ENCODE data around the gene SLCO3A1. TPM values are rescaled to one million over a fixed set of nuclear protein-coding genes. Genes with fewer than 3 reads are reported as not detected.

Gene SLCO3A1
- total and polyA plus RNA-seq, 4 donors: 1.6 to 3.6 (median 2.4) TPM

GRCh38 chr15:91950054-91950453 is 96.5 kb downstream of the SLCO3A1 start:
- H3K9ac ChIP-seq (ENCODE audit: low read depth in 1 of 2, low read length in 2 of 2): no peak overlapping the region
- no peak for DNase-seq (ENCODE audit: low spot score)
- peaks cover 0 to 7% (median 0%) of the 10 kb centered on the region in 4 donors for H3K4me1 ChIP-seq (ENCODE audit: control insufficient read depth in 4 of 4, insufficient read depth in 4 of 4, low read length in 3 of 4)
- H3K36me3 ChIP-seq (ENCODE audit: control insufficient read depth in 4 of 4, insufficient read depth in 3 of 4, low read depth in 1 of 4, low read length in 3 of 4): no peaks in the 10 kb centered on the region
- no peaks in the 10 kb centered on the region for H3K27me3 ChIP-seq (ENCODE audit: control insufficient read depth in 4 of 4, insufficient read depth in 4 of 4, low read length in 3 of 4)
- whole genome bisulfite sequencing: 92% methylated on average over 4 of the region's 4 CpGs
- no peak for TF ChIP-seq JUND (IDR thresholded peaks at IDR 0.05)
- no peak for TF ChIP-seq YY1 (IDR thresholded peaks at IDR 0.05)
- no peak for TF ChIP-seq ZBTB33 (IDR thresholded peaks at IDR 0.05)
- no peak for TF ChIP-seq RAD21 (IDR thresholded peaks at IDR 0.05)
- no peak for TF ChIP-seq FOXA2 (IDR thresholded peaks at IDR 0.05)
- no peak for TF ChIP-seq MAX (IDR thresholded peaks at IDR 0.05)
- TF ChIP-seq TAF1 (conservative IDR thresholded peaks at IDR 0.05): no peak
- H3K9me3 ChIP-seq (ENCODE audit: control insufficient read depth in 4 of 4, low read length in 3 of 4): no peaks in the 10 kb centered on the region
- no peak overlapping the region for H3K27ac ChIP-seq (ENCODE audit: low read depth in 1 of 2, low read length in 2 of 2)
- H3K4me3 ChIP-seq (ENCODE audit: low read depth in 1 of 3, low read length in 3 of 3): no peak overlapping the region

GRCh38 chr15:91950631-91951329 is 97.3 kb downstream of the SLCO3A1 start:
- Histone ChIP-seq H3K9ac (ENCODE audit: low read depth in 1 of 2, low read length in 2 of 2) (no peak overlapping the region), H3K36me3 (ENCODE audit: control insufficient read depth in 4 of 4, insufficient read depth in 3 of 4, low read depth in 1 of 4, low read length in 3 of 4) (no peaks in the 10 kb centered on the region), H3K27me3 (ENCODE audit: control insufficient read depth in 4 of 4, insufficient read depth in 4 of 4, low read length in 3 of 4) (no peaks in the 10 kb centered on the region), H3K4me1 (ENCODE audit: control insufficient read depth in 4 of 4, insufficient read depth in 4 of 4, low read length in 3 of 4) (peaks cover 0 to 7% (median 0%) of the 10 kb centered on the region in 4 donors), H3K27ac (ENCODE audit: low read depth in 1 of 2, low read length in 2 of 2) (no peak overlapping the region), H3K4me3 (ENCODE audit: low read depth in 1 of 3, low read length in 3 of 3) (no peak overlapping the region), H3K9me3 (ENCODE audit: control insufficient read depth in 4 of 4, low read length in 3 of 4) (no peaks in the 10 kb centered on the region)
- no peak for DNase-seq (ENCODE audit: low spot score)
- TF ChIP-seq GABPA (IDR thresholded peaks at IDR 0.05 in 1 of 2, conservative IDR thresholded peaks at IDR 0.05 in 1 of 2): no peak
- 88% methylated on average over 2 of the region's 2 CpGs for WGBS

GRCh38 chr15:91952216-91952615 is 98.7 kb downstream of the SLCO3A1 start:
- 64% methylated on average over 1 of the region's 1 CpG for WGBS
- no peak overlapping the region for H3K27ac ChIP-seq (ENCODE audit: low read depth in 1 of 2, low read length in 2 of 2)
- DNase-seq (ENCODE audit: low spot score): no peak
- peaks cover 0 to 7% (median 0%) of the 10 kb centered on the region in 4 donors for H3K4me1 ChIP-seq (ENCODE audit: control insufficient read depth in 4 of 4, insufficient read depth in 4 of 4, low read length in 3 of 4)
- H3K4me3 ChIP-seq (ENCODE audit: low read depth in 1 of 3, low read length in 3 of 3): no peak overlapping the region
- no peak overlapping the region for H3K9ac ChIP-seq (ENCODE audit: low read depth in 1 of 2, low read length in 2 of 2)
- H3K9me3 ChIP-seq (ENCODE audit: control insufficient read depth in 4 of 4, low read length in 3 of 4): no peaks in the 10 kb centered on the region
- no peaks in the 10 kb centered on the region for H3K27me3 ChIP-seq (ENCODE audit: control insufficient read depth in 4 of 4, insufficient read depth in 4 of 4, low read length in 3 of 4)
- H3K36me3 ChIP-seq (ENCODE audit: control insufficient read depth in 4 of 4, insufficient read depth in 3 of 4, low read depth in 1 of 4, low read length in 3 of 4): no peaks in the 10 kb centered on the region
- TF ChIP-seq FOXA2 (IDR thresholded peaks at IDR 0.05) (no peak), EGR1 (IDR thresholded peaks at IDR 0.05; ENCODE audit: low read depth in 2 of 2) (no peak), HNF4G (IDR thresholded peaks at IDR 0.05) (no peak), FOXA1 (IDR thresholded peaks at IDR 0.05) (no peak), SP1 (IDR thresholded peaks at IDR 0.05) (no peak), GABPA (IDR thresholded peaks at IDR 0.05 in 1 of 2, conservative IDR thresholded peaks at IDR 0.05 in 1 of 2) (no peak), REST (IDR thresholded peaks at IDR 0.05) (no peak), ZBTB33 (IDR thresholded peaks at IDR 0.05) (no peak), RXRA (IDR thresholded peaks at IDR 0.05) (no peak), JUND (IDR thresholded peaks at IDR 0.05) (no peak), YY1 (IDR thresholded peaks at IDR 0.05) (no peak), MAX (IDR thresholded peaks at IDR 0.05) (no peak), CTCF (IDR thresholded peaks at IDR 0.05; ENCODE audit: low read depth, low read length, missing input control) (no peak), ATF3 (IDR thresholded peaks at IDR 0.05) (no peak), TAF1 (conservative IDR thresholded peaks at IDR 0.05) (no peak), RAD21 (IDR thresholded peaks at IDR 0.05) (no peak)
